Caco-2 (cell line): ENCODE results near the gene COPS6. TPM values are rescaled to one million over a fixed set of nuclear protein-coding genes. Genes with fewer than 3 reads are reported as not detected.

Experiments
- Bru-seq: library from RNA; stranded (reverse); fragments of 400-500 nt; gene quantifications from one replicate; lab custom pipeline; 2021; lab: Mats Ljungman, UMichigan
- BruChase-seq, 2 experiments: library from RNA; stranded (reverse); fragments of 400-500 nt; gene quantifications; one replicate each; lab custom pipeline; 2021; lab: Mats Ljungman, UMichigan
- BruUV-seq: library from RNA; stranded (reverse); fragments of 400-500 nt; replicated peaks from 2 replicates; lab custom pipeline; 2021; lab: Mats Ljungman, UMichigan
- CTCF ChIA-PET: fragments of 300-600 bp; sonication (Branson Sonifier 250); formaldehyde crosslinking; loops from one replicate; lab custom pipeline; 2022; ENCODE audit warnings: antibody characterized with exemption; lab: Charles Lee
- POLR2A ChIA-PET: fragments of 300-600 bp; sonication (Branson Sonifier 250); formaldehyde crosslinking; loops from one replicate; lab custom pipeline; 2022; ENCODE audit warnings: antibody characterized with exemption; lab: Charles Lee
- DNase-seq, 2 experiments: peaks; one replicate each; pipeline versions ENCODE4 v3.0.0 to v3.0.0-alpha.2; 2020 to 2022
- H3K27me3 ChIP-seq: replicated peaks from 2 replicates; pipeline ENCODE4 v1.6.0; 2011; ENCODE audit warnings: low read length; ENCODE audit not compliant: control insufficient read depth, insufficient read depth
- H3K36me3 ChIP-seq: 2 replicates; pipeline ENCODE4 v1.5.1; 2011; ENCODE audit warnings: low read length; ENCODE audit not compliant: control insufficient read depth, insufficient read depth
- H3K4me1 ChIP-seq: fragments of 250-450 bp; sonication (Bioruptor Pico); 2 replicates; pipeline ENCODE4 v1.5.1; 2020; ENCODE audit warnings: mild to moderate bottlenecking
- H3K4me3 ChIP-seq: 2 replicates; pipeline ENCODE4 v1.5.1; 2011; ENCODE audit warnings: low read depth, mild to moderate bottlenecking, control low read depth, low read length
- H3K9me3 ChIP-seq: fragments of 250-450 bp; sonication (Bioruptor Pico); 2 replicates; pipeline ENCODE4 v1.5.1; 2020; ENCODE audit warnings: mild to moderate bottlenecking, moderate library complexity
- H3K27ac Mint-ChIP-seq: one replicate; pipeline ENCODE4 v1.8.0; 2022; ENCODE audit warnings: mixed read lengths; ENCODE audit not compliant: unreplicated experiment
- H3K27me3 Mint-ChIP-seq: one replicate; pipeline ENCODE4 v1.8.0; 2022; ENCODE audit warnings: mixed read lengths; ENCODE audit not compliant: insufficient read depth, unreplicated experiment
- H3K36me3 Mint-ChIP-seq: one replicate; pipeline ENCODE4 v1.8.0; 2022; ENCODE audit warnings: mild to moderate bottlenecking, mixed read lengths; ENCODE audit not compliant: insufficient read depth, unreplicated experiment
- H3K4me1 Mint-ChIP-seq: one replicate; pipeline ENCODE4 v1.8.0; 2022; ENCODE audit warnings: low read depth, mixed read lengths; ENCODE audit not compliant: unreplicated experiment
- H3K4me3 Mint-ChIP-seq: one replicate; pipeline ENCODE4 v1.8.0; 2022; ENCODE audit warnings: mild to moderate bottlenecking, moderate library complexity, mixed read lengths; ENCODE audit not compliant: unreplicated experiment
- H3K9me3 Mint-ChIP-seq: one replicate; pipeline ENCODE4 v1.8.0; 2022; ENCODE audit warnings: mixed read lengths; ENCODE audit not compliant: unreplicated experiment
- CTCF ChIP-seq, 2 experiments: fragments of 200-600 bp in 1 of 2; IDR thresholded peaks; 1 replicate in 1 of 2; 2 replicates in 1 of 2; pipeline versions ENCODE4 v1.5.1 to v1.8.0; 2011 to 2022; ENCODE audit warnings: antibody characterized with exemption in 1 of 2, control low read depth in 1 of 2, inconsistent platforms in 1 of 2, low read depth in 1 of 2, low read length in 1 of 2, mild to moderate bottlenecking in 1 of 2, moderate library complexity in 1 of 2; ENCODE audit not compliant: insufficient read depth in 1 of 2, severe bottlenecking in 1 of 2, unreplicated experiment in 1 of 2
- intact Hi-C: fragments of 100-400 bp; cut with micrococcal nuclease; formaldehyde crosslinking; loops from one replicate; pipeline ENCODE4 v1.10.0; 2022; ENCODE audit not compliant: unreplicated experiment
- long read RNA-seq: library from polyadenylated mRNA; stranded (forward); transcript quantifications from one replicate; pipeline ENCODE4 v2.0.0, GENCODE V29; 2022
- total RNA-seq: library from RNA; stranded (reverse); gene quantifications from 2 replicates; pipeline ENCODE4 v1.2.3, GENCODE V29; 2022

COPS6 gene
- total RNA-seq (142 and 150 TPM in 2 replicates), Bru-seq, nascent RNA (percentile 85 among the genes with signal in this experiment), BruChase-seq, experiment 1, labeled RNA remaining after a 2-hour chase (percentile 91 among the genes with signal in this experiment), BruChase-seq, experiment 2, labeled RNA remaining after a 6-hour chase (percentile 96 among the genes with signal in this experiment)
- long read RNA-seq, transcript COPS6-202 (10 exons, 1,107 nt): minor isoform, 8 of 514 reads
- long read RNA-seq, transcript COPS6-201 (10 exons, 1,432 nt): major isoform, 467 of 514 reads
- long read RNA-seq, partial matches to known transcripts: 8 of 514 reads
- long read RNA-seq, other reads (novel, unspliced or antisense): 31 of 514 reads

GRCh38 chr7:100088621-100089457, at the start of gene COPS6:
TSS of gene COPS6 (plus strand) at chr7:100088969. CDS start at chr7:100088991, 22 bp downstream.
- Histone ChIP-seq H3K4me3 (peak within 1 kb of the TSS; percentile 76), H3K36me3 (peaks cover 2% of the 10 kb centered on the region; the same call in 1 of the 2 replicates), H3K27me3 (no peaks in the 10 kb centered on the region), H3K9me3 (no peaks in the 10 kb centered on the region), H3K4me1 (0 out of 2 replicates have a peak, but pooled peaks cover 7% of the 10 kb centered on the region)
- peak; percentile 84 to 93 for DNase-seq
- ChIA-PET POLR2A (no interaction called here), CTCF (interaction anchor here (0.6 kb wide), 2 partner anchors 95 to 109 kb away, joined by 4 read pairs; no protein-coding TSS in a partner anchor)
- BruUV-seq: no TSS peak
- peaks cover 8% of the 10 kb centered on the region for H3K4me1 Mint-ChIP-seq
- H3K36me3 Mint-ChIP-seq: peaks cover 52% of the 10 kb centered on the region
- TF ChIP-seq CTCF (IDR thresholded peaks at IDR 0.05; ENCODE audit: insufficient read depth in 1 of 2, low read depth in 1 of 2, low read length in 1 of 2, severe bottlenecking in 1 of 2, unreplicated experiment in 1 of 2): no peak
- intact Hi-C loops: loop anchor here (1.0 kb wide), 1 partner anchor 11 kb away; no protein-coding TSS in a partner anchor
- H3K9me3 Mint-ChIP-seq: no peaks in the 10 kb centered on the region
- H3K27ac Mint-ChIP-seq: peak within 1 kb of the TSS; percentile 71
- peak within 1 kb of the TSS; percentile 88 for H3K4me3 Mint-ChIP-seq
- no peaks in the 10 kb centered on the region for H3K27me3 Mint-ChIP-seq

- intact Hi-C loops: no loop called here
- H3K4me1 Mint-ChIP-seq: peaks cover 7% of the 10 kb centered on the region
- H3K4me3 Mint-ChIP-seq: no peak overlapping the region
- ChIA-PET POLR2A (interaction anchor here (0.6 kb wide), 1 partner anchor 123 kb away, joined by 3 read pairs; no protein-coding TSS in a partner anchor), CTCF (no interaction called here)
- H3K9me3 Mint-ChIP-seq: peaks cover 5% of the 10 kb centered on the region
- H3K36me3 Mint-ChIP-seq: peaks cover 11% of the 10 kb centered on the region
- no peaks in the 10 kb centered on the region for H3K27me3 ChIP-seq
- no peak overlapping the region for H3K27ac Mint-ChIP-seq
- H3K4me3 ChIP-seq: no peak overlapping the region
- H3K4me1 ChIP-seq: peaks cover 13% of the 10 kb centered on the region
- H3K27me3 Mint-ChIP-seq: no peaks in the 10 kb centered on the region
- DNase-seq: no peak
- H3K9me3 ChIP-seq: no peaks in the 10 kb centered on the region
- TF ChIP-seq CTCF (IDR thresholded peaks at IDR 0.05; ENCODE audit: insufficient read depth in 1 of 2, low read depth in 1 of 2, low read length in 1 of 2, severe bottlenecking in 1 of 2, unreplicated experiment in 1 of 2): no peak
- BruUV-seq: no TSS peak
- H3K36me3 ChIP-seq: peaks cover 3% of the 10 kb centered on the region; the same call in 1 of the 2 replicates
Observed at GRCh38 chr7:100040575-100040974, 48.2 kb upstream of the COPS6 start.

GRCh38 chr7:100044718-100045117, 44.1 kb upstream of the COPS6 start:
- no peak overlapping the region for H3K4me3 Mint-ChIP-seq
- peaks cover 5% of the 10 kb centered on the region for H3K9me3 Mint-ChIP-seq
- no TSS peak for BruUV-seq
- Histone ChIP-seq H3K9me3 (no peaks in the 10 kb centered on the region), H3K4me3 (no peak overlapping the region), H3K27me3 (no peaks in the 10 kb centered on the region), H3K36me3 (no peaks in the 10 kb centered on the region), H3K4me1 (peaks cover 13% of the 10 kb centered on the region)
- DNase-seq: peak; percentile 29 to 42
- ChIA-PET POLR2A (no interaction called here), CTCF (interaction anchor here (0.6 kb wide), 1 partner anchor 58 kb away, joined by 4 read pairs; no protein-coding TSS in a partner anchor)
- no peak overlapping the region for H3K27ac Mint-ChIP-seq
- peaks cover 7% of the 10 kb centered on the region for H3K4me1 Mint-ChIP-seq
- TF ChIP-seq CTCF (IDR thresholded peaks at IDR 0.05; ENCODE audit: insufficient read depth in 1 of 2, low read depth in 1 of 2, low read length in 1 of 2, severe bottlenecking in 1 of 2, unreplicated experiment in 1 of 2): peak in 1 of 2 experiments; percentile 37
- intact Hi-C loops: no loop called here
- peaks cover 4% of the 10 kb centered on the region for H3K36me3 Mint-ChIP-seq
- H3K27me3 Mint-ChIP-seq: no peaks in the 10 kb centered on the region
